ENCODE results near the gene CREB3L2.

DNA sequence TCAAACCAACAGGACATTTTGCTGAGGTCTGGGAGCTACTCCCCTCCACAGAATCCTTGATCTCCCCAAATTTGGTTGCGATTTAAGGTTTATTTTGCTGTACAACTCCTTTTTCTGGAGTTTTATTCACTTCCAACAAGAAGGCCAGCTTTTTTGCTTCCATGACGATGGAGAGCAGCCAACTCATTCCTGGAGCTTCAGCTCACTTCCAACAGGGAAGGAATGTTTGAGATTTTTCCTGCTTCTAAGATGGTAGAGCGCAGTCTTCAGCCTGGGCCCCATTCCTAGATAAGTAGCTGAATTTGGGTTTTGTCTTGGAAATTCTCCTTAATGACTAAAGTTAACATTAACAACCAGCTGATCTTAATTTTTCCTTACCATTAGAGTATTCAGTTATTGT lies 30.9 kb upstream of the CREB3L2 start:
- no peak for TF ChIP-seq EZH2 (IDR thresholded peaks at IDR 0.05; ENCODE audit: low read length, unreplicated experiment)
- TF ChIP-seq CTCF (conservative IDR thresholded peaks at IDR 0.05; ENCODE audit: low read depth, low read length): no peak

Measured in PC-3 (cell line).